Adrenal gland (tissue), 5 donors: Measurements from ENCODE around the gene ASAP2.

Experiments
- POLR2A ChIP-seq, 2 donors: fragments of 450-650 bp; IDR thresholded peaks; one replicate each; pipeline ENCODE4 v1.6.1; 2017; ENCODE audit warnings: antibody characterized with exemption in 2 of 2, mild to moderate bottlenecking in 2 of 2, moderate library complexity in 1 of 2
- TF ChIP-seq, protein P1 (sequence below), 6 experiments: fragments of 450-650 bp in 4 of 6; fragments of 200-600 bp in 2 of 6; sonication (generic) in 1 of 6; IDR thresholded peaks; 1 replicate in 5 of 6; 2 replicates in 1 of 6; pipeline versions ENCODE4 v1.5.1 to v1.8.0; 2016 to 2021; ENCODE audit warnings: antibody characterized with exemption in 6 of 6, mild to moderate bottlenecking in 2 of 6, moderate library complexity in 1 of 6
- donor health status: DM: no; HTN: no; CAD: no.

GRCh38 chr2:9360110-9360509, 153.5 kb downstream of the ASAP2 start:
- TF ChIP-seq, protein P1, sequence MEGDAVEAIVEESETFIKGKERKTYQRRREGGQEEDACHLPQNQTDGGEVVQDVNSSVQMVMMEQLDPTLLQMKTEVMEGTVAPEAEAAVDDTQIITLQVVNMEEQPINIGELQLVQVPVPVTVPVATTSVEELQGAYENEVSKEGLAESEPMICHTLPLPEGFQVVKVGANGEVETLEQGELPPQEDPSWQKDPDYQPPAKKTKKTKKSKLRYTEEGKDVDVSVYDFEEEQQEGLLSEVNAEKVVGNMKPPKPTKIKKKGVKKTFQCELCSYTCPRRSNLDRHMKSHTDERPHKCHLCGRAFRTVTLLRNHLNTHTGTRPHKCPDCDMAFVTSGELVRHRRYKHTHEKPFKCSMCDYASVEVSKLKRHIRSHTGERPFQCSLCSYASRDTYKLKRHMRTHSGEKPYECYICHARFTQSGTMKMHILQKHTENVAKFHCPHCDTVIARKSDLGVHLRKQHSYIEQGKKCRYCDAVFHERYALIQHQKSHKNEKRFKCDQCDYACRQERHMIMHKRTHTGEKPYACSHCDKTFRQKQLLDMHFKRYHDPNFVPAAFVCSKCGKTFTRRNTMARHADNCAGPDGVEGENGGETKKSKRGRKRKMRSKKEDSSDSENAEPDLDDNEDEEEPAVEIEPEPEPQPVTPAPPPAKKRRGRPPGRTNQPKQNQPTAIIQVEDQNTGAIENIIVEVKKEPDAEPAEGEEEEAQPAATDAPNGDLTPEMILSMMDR (IDR thresholded peaks at IDR 0.05), result no peak
- no peak for TF ChIP-seq POLR2A (IDR thresholded peaks at IDR 0.05)
